ENCODE measurements around the gene STMN1.
A peak's percentile ranks its signal among the peaks of the same experiment; 100 is the strongest.
"Not testable (repeated sequence)": the region's sequence is repeated elsewhere in the genome, so short reads cannot be mapped to it uniquely, and the experiment has no call there.

The STMN1 gene

DNA sequence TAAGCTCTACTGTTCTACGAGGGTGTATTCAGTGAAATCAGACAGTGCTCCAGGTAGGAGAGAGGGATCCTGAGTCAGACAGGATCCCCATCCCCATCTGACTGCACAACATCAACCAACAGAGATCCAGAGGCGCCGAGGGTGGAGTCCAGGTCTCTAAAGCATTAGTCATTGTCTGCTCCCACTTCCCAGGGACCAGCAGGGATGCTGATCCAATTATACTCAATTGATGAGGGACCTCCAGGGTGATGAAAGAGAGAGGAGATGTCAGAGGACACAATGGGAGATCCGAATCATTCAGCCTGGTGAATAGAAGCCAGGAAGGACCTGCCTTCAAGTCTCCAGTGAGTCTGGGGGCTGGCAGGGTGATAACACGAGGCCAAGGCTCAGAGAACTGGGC, 39.5 kb upstream of the STMN1 start:
- H3K4me3 ChIP-seq (replicated peaks in 1 of 2; ENCODE audit: low read depth in 2 of 2, low read length in 2 of 2) = no peak overlapping the region
- DNase-seq (ENCODE audit: low read depth in 2 of 2) = no peak
- TF ChIP-seq, protein P1, sequence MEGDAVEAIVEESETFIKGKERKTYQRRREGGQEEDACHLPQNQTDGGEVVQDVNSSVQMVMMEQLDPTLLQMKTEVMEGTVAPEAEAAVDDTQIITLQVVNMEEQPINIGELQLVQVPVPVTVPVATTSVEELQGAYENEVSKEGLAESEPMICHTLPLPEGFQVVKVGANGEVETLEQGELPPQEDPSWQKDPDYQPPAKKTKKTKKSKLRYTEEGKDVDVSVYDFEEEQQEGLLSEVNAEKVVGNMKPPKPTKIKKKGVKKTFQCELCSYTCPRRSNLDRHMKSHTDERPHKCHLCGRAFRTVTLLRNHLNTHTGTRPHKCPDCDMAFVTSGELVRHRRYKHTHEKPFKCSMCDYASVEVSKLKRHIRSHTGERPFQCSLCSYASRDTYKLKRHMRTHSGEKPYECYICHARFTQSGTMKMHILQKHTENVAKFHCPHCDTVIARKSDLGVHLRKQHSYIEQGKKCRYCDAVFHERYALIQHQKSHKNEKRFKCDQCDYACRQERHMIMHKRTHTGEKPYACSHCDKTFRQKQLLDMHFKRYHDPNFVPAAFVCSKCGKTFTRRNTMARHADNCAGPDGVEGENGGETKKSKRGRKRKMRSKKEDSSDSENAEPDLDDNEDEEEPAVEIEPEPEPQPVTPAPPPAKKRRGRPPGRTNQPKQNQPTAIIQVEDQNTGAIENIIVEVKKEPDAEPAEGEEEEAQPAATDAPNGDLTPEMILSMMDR (IDR thresholded peaks at IDR 0.05; ENCODE audit: low read depth, low read length) = no peak

- TF ChIP-seq, protein P1 (IDR thresholded peaks at IDR 0.05; ENCODE audit: low read depth, low read length) = no peak
- H3K4me3 ChIP-seq (replicated peaks in 1 of 2; ENCODE audit: low read depth in 2 of 2, low read length in 2 of 2) = no peak overlapping the region
- peak; percentile 60 to 75 for DNase-seq (ENCODE audit: low read depth in 2 of 2)
Measured at GRCh38 chr1:25944986-25945385, 38.8 kb upstream of the STMN1 start.

GRCh38 chr1:25943511-25943910, 37.3 kb upstream of the STMN1 start:
- DNase-seq (ENCODE audit: low read depth in 2 of 2); H3K4me3 ChIP-seq (replicated peaks in 1 of 2; ENCODE audit: low read depth in 2 of 2, low read length in 2 of 2): not testable (repeated sequence)

DNA sequence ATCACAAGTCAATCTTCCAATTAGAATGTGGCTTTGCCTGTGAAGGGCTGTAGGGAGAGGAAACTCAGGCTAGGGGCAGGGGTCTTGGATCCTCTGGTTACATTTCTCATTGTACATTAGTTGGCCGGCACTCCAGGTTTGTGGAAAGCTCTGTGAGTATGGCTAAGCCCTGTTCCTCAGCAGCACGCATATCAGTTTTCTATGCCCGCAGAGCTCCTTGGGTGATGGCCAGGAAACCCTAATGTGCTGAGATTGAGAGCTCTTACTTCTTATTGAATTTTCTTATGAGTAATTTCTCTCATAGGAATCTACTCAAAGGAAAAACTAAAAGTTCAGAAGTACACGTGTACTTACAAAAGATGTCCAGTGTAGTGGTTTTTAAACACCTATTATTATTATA, 30.7 kb upstream of the STMN1 start:
- H3K4me3 ChIP-seq (replicated peaks in 1 of 2; ENCODE audit: low read depth in 2 of 2, low read length in 2 of 2) = no peak overlapping the region
- DNase-seq (ENCODE audit: low read depth in 2 of 2) = no peak
- TF ChIP-seq, protein P1 (IDR thresholded peaks at IDR 0.05; ENCODE audit: low read depth, low read length) = no peak

DNA sequence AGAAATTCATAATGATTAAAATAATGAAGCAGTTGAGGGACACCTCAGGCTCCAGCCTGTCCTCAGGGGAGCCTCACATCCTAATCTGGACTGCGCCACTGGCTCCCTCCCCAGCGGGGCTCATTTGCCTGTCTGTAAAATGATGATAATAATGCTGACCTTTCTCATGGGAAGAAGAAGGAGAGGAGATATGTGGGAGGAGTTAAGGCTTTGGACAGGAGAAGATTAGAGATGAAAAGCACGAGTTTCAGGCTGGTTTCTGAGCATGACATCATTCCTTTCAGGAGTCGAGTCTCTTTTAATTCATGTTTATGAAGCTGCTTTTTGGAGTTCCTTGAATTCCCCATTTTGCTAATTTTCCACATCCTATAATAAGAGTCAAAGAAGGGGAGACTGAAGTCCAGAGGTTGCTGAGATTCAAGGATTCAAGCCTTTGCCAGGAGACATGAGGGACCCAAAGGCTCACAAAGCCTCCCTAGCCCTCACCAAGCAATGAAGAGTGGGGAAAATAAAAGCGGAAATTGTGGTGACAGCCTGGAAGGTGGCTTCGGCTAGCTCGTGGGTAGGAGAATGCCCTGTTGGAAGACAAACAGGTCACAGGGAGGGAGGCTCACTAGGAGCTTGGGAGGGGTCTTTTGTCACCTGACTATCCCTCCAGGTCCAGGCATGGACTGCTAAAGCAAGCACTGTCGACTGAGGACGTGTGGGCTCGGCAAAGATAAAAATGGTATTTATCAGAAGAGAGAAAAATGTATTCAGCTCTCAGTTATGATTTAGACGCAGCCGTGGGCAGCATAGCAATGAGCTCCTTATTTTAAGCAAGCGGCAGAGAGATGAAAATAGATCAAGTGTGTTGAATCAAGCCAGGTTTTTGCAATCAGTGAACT, 27.5 kb upstream of the STMN1 start:
- TF ChIP-seq, protein P1 (IDR thresholded peaks at IDR 0.05; ENCODE audit: low read depth, low read length) = no peak
- H3K4me3 ChIP-seq (replicated peaks in 1 of 2; ENCODE audit: low read depth in 2 of 2, low read length in 2 of 2) = no peak overlapping the region
- no peak for DNase-seq (ENCODE audit: low read depth in 2 of 2)

DNA sequence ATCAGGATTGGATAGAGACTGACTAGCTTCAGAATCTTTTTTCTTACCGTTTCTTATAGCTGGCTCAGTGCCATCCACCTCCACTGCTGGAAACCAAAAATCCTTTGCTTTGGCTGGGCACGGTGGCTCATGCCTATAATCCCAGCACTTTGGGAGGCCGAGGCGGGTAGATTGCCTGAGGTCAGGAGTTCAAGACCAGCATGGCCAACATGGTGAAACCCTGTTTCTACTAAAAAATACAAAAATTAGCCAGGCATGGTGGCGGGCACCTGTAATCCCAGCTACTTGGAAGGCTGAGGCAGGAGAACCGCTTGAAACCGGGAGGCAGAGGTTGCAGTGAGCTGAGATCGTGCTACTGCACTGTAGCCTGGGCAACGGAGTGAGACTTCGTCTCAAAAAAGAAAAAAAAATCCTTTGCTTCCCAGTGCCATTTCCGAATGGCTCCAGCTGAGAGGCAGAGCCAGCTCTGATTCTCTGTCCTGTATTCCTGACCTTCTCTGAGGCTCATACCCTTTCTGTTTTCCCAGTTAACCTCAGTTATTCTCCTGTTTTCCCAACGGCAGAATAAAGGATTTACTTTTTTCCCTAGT, 26.7 kb upstream of the STMN1 start:
- not testable (repeated sequence) for DNase-seq (ENCODE audit: low read depth in 2 of 2); H3K4me3 ChIP-seq (replicated peaks in 1 of 2; ENCODE audit: low read depth in 2 of 2, low read length in 2 of 2)

GRCh38 chr1:25932321-25932720, 26.1 kb upstream of the STMN1 start:
- TF ChIP-seq, protein P1 (IDR thresholded peaks at IDR 0.05; ENCODE audit: low read depth, low read length) = no peak
- no peak overlapping the region for H3K4me3 ChIP-seq (replicated peaks in 1 of 2; ENCODE audit: low read depth in 2 of 2, low read length in 2 of 2)
- no peak for DNase-seq (ENCODE audit: low read depth in 2 of 2)

Data from cardiac fibroblast (primary cell).